NK-92 (cell line): ENCODE results near the gene ASPSCR1.

Experiments
- DNase-seq: peaks from one replicate; lab custom pipeline; 2025; ENCODE audit not compliant: unreplicated experiment; lab: John Stamatoyannopoulos, UW

The ASPSCR1 gene

GRCh38 chr17:81977211-81977808 lies at the start of gene ASPSCR1:
TSS of gene ASPSCR1 (plus strand) at chr17:81977629. CDS start at chr17:81977647, 18 bp downstream.
- DNase-seq: no peak

GRCh38 chr17:81927653-81928543 lies 49.5 kb upstream of the ASPSCR1 start, which contains the start of gene MAFG:
TSS of gene MAFG (minus strand) at chr17:81927735. CDS start at chr17:81923185, 4,550 bp downstream.
- DNase-seq: peak; percentile 26

GRCh38 chr17:81928544-81929252 lies 48.7 kb upstream of the ASPSCR1 start:
- no peak for DNase-seq

- no peak for DNase-seq
Measured at GRCh38 chr17:81929253-81930141, 47.9 kb upstream of the ASPSCR1 start.

GRCh38 chr17:81930142-81931125 lies 47.0 kb upstream of the ASPSCR1 start:
- DNase-seq: no peak

- DNase-seq: no peak
Measured at GRCh38 chr17:81931189-81931556, 46.3 kb upstream of the ASPSCR1 start.

- no peak for DNase-seq
Measured at GRCh38 chr17:81931557-81932332, 45.7 kb upstream of the ASPSCR1 start.

GRCh38 chr17:81932333-81932983 lies 45.0 kb upstream of the ASPSCR1 start:
- DNase-seq: no peak

- DNase-seq: no peak
Measured at GRCh38 chr17:81933178-81933699, 44.2 kb upstream of the ASPSCR1 start.

GRCh38 chr17:81934098-81934757 lies 43.2 kb upstream of the ASPSCR1 start:
- no peak for DNase-seq

- no peak for DNase-seq
Measured at GRCh38 chr17:81934850-81935708, 42.4 kb upstream of the ASPSCR1 start.

GRCh38 chr17:81935709-81936084 lies 41.7 kb upstream of the ASPSCR1 start:
- DNase-seq: no peak

- no peak for DNase-seq
Measured at GRCh38 chr17:81939218-81939617, 38.2 kb upstream of the ASPSCR1 start.

- no peak for DNase-seq
Measured at GRCh38 chr17:81939881-81940385, 37.5 kb upstream of the ASPSCR1 start.

GRCh38 chr17:81940538-81941483 lies 36.6 kb upstream of the ASPSCR1 start:
- no peak for DNase-seq
